OCI-LY7 (cell line): ENCODE measurements around the gene NAA50.

Experiments used
- CTCF ChIP-seq: fragments of 200-600 bp; sonication (generic); conservative IDR thresholded peaks from 2 replicates; pipeline ENCODE4 v1.5.1; 2014; ENCODE audit warnings: mild to moderate bottlenecking, antibody characterized with exemption, low read length, moderate library complexity, mixed read lengths
- EZH2phosphoT487 ChIP-seq: fragments of 200-600 bp; sonication (generic); IDR thresholded peaks from 2 replicates; pipeline ENCODE4 v1.6.1; 2018; ENCODE audit warnings: low read depth, borderline replicate concordance, mild to moderate bottlenecking, mixed run types, antibody characterized with exemption, low read length, moderate library complexity, mixed read lengths

DNA sequence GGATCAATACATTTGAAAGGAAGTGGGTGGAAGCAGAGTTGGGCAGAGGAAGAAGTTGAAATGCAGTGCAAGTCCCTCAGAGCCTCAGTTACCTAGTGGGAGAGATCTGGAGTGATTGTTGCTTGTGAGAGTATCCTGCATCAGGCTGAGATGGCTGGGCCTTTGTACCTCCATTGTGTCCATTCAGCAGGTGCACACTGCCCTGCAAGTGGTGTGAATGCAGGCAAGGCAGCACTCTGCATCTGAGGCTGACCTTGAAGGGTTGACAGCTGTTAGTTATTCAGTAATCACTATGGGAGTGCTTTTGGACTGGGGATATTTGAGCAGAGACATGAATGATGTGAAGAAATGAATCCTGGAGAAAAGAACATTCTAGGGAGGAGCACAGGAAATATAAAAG is 25.9 kb upstream of the NAA50 start:
- TF ChIP-seq CTCF (no peak), EZH2phosphoT487 (no peak)
